B cell (primary cell): ENCODE measurements around the gene ZNF609.

Source experiments
- EZH2 ChIP-seq: IDR thresholded peaks from 2 replicates; pipeline ENCODE4 v1.6.1; 2012; ENCODE audit warnings: borderline replicate concordance, low read depth, mild to moderate bottlenecking, moderate library complexity, low read length; ENCODE audit not compliant: insufficient read depth, poor library complexity, severe bottlenecking
- TF ChIP-seq, protein P1 (sequence below): fragments of 200-600 bp; IDR thresholded peaks from one replicate; pipeline ENCODE4 v1.8.0; 2022; ENCODE audit warnings: antibody characterized with exemption, mild to moderate bottlenecking

DNA sequence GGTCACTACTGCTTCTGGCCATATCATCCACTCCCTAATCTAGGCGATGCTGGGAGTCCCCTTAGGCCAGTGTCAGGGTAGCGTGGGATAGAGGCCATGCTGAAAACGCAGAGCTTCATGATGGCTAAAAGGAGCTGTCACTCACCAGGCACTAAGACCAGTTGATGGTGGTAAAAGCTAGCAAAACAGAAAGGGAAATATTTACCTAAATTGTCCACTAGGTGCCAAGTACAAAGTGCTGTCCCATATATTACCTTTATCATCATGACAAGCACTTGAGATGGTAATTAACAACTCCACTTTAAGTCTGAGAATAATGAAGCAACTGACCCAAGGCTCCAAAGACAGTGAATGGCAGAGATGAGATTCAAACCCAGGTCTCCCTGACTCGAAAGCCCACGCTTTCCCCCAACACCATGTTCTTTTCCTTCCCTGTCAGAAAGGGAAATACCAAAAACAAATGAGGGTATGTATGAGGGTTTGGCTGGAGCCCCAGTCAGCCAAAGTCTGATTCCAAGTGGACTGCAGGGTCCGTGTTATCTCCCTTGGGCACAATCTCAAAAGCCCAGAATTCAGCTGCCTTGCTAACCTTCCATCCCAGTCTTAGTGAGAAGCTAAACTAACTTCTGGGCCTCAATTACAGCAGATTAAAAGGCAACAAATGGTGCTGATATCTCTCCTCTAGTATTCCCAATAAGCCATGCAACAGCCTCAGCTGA lies 230.4 kb downstream of the ZNF609 start:
- TF ChIP-seq, protein P1, sequence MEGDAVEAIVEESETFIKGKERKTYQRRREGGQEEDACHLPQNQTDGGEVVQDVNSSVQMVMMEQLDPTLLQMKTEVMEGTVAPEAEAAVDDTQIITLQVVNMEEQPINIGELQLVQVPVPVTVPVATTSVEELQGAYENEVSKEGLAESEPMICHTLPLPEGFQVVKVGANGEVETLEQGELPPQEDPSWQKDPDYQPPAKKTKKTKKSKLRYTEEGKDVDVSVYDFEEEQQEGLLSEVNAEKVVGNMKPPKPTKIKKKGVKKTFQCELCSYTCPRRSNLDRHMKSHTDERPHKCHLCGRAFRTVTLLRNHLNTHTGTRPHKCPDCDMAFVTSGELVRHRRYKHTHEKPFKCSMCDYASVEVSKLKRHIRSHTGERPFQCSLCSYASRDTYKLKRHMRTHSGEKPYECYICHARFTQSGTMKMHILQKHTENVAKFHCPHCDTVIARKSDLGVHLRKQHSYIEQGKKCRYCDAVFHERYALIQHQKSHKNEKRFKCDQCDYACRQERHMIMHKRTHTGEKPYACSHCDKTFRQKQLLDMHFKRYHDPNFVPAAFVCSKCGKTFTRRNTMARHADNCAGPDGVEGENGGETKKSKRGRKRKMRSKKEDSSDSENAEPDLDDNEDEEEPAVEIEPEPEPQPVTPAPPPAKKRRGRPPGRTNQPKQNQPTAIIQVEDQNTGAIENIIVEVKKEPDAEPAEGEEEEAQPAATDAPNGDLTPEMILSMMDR = peak; percentile 11
- TF ChIP-seq EZH2 = no peak
